MM.1S (cell line): Measurements from ENCODE around the gene SCAP.

Experiments used
- DNase-seq: peaks from one replicate; pipeline ENCODE4 v3.0.0-alpha.2; 2015
- H2AFZ ChIP-seq: fragments of 300-600 bp; sonication (generic); 2 replicates; pipeline ENCODE4 v1.6.0; 2016; ENCODE audit warnings: antibody characterized with exemption, low read length
- H3F3A ChIP-seq: fragments of 300-600 bp; sonication (generic); 2 replicates; pipeline ENCODE4 v1.6.1; 2016; ENCODE audit warnings: mild to moderate bottlenecking, antibody characterized with exemption, low read length, moderate library complexity, mixed read lengths; ENCODE audit not compliant: insufficient read depth
- H3K27ac ChIP-seq: fragments of 300-600 bp; sonication (generic); 2 replicates; pipeline ENCODE4 v1.5.1; 2016; ENCODE audit warnings: mild to moderate bottlenecking, low read length
- H3K27me3 ChIP-seq: fragments of 300-600 bp; sonication (generic); replicated peaks from 2 replicates; pipeline ENCODE4 v1.6.0; 2016; ENCODE audit warnings: low read length; ENCODE audit not compliant: insufficient read depth
- H3K36me3 ChIP-seq: fragments of 300-600 bp; sonication (generic); replicated peaks from 2 replicates; pipeline ENCODE4 v1.6.1; 2016; ENCODE audit warnings: mild to moderate bottlenecking, low read length, mixed read lengths; ENCODE audit not compliant: insufficient read depth
- H3K4me1 ChIP-seq: fragments of 300-600 bp; sonication (generic); 2 replicates; pipeline ENCODE4 v1.6.1; 2016; ENCODE audit warnings: low read length, mixed read lengths
- H3K4me2 ChIP-seq: fragments of 300-600 bp; sonication (generic); 2 replicates; pipeline ENCODE4 v1.6.0; 2016; ENCODE audit warnings: low read depth, low read length
- H3K4me3 ChIP-seq: fragments of 300-600 bp; sonication (generic); 2 replicates; pipeline ENCODE4 v1.5.1; 2016; ENCODE audit warnings: low read length, mixed read lengths
- H3K79me2 ChIP-seq: fragments of 300-600 bp; sonication (generic); 2 replicates; pipeline ENCODE4 v1.6.1; 2016; ENCODE audit warnings: mixed run types, low read length, mixed read lengths
- H3K9ac ChIP-seq: fragments of 300-600 bp; sonication (generic); 2 replicates; pipeline ENCODE4 v1.6.1; 2016; ENCODE audit warnings: low read length, mixed read lengths
- H3K9me2 ChIP-seq: fragments of 300-600 bp; sonication (generic); replicated peaks from 2 replicates; pipeline ENCODE4 v1.6.1; 2016; ENCODE audit warnings: mild to moderate bottlenecking, low read length, mixed read lengths; ENCODE audit not compliant: insufficient read depth
- H3K9me3 ChIP-seq: fragments of 300-600 bp; sonication (generic); replicated peaks from 2 replicates; pipeline ENCODE4 v1.6.1; 2016; ENCODE audit warnings: mild to moderate bottlenecking, low read length, mixed read lengths; ENCODE audit not compliant: insufficient read depth
- H4K20me1 ChIP-seq: fragments of 300-600 bp; sonication (generic); 2 replicates; pipeline ENCODE4 v1.6.1; 2016; ENCODE audit warnings: mild to moderate bottlenecking, low read length, moderate library complexity, mixed read lengths; ENCODE audit not compliant: insufficient read depth
- CTCF ChIP-seq: fragments of 300-600 bp; sonication (generic); IDR thresholded peaks from 2 replicates; pipeline ENCODE4 v1.5.1; 2016; ENCODE audit warnings: antibody characterized with exemption, low read length, mixed read lengths
- EZH2 ChIP-seq: fragments of 300-600 bp; sonication (generic); optimal IDR thresholded peaks from 2 replicates; pipeline ENCODE3; 2017; ENCODE audit warnings: low read depth, mild to moderate bottlenecking, antibody characterized with exemption, low read length, mixed read lengths
- EZH2phosphoT487 ChIP-seq: fragments of 300-600 bp; sonication (generic); IDR thresholded peaks from 2 replicates; pipeline ENCODE4 v1.6.1; 2018; ENCODE audit warnings: antibody characterized with exemption, low read length

The SCAP gene

GRCh38 chr3:47475570-47476329 is at the start of gene SCAP:
Gene SCAP (minus strand): TSS chr3:47475941. CDS start chr3:47442993, 32,948 bp downstream.
- peak; percentile 91 for DNase-seq
- TF ChIP-seq EZH2 (no peak), CTCF (peak; percentile 85)

GRCh38 chr3:47523310-47524073 is 47.8 kb upstream of the SCAP start:
- Histone ChIP-seq H3K9me2 (no peaks in the 10 kb centered on the region), H3K9ac (no peak overlapping the region), H3K4me1 (peaks cover 8% of the 10 kb centered on the region), H2AFZ (no peak overlapping the region), H4K20me1 (no peaks in the 10 kb centered on the region), H3K4me2 (no peak overlapping the region), H3K36me3 (no peaks in the 10 kb centered on the region), H3K4me3 (no peak overlapping the region), H3K27me3 (no peaks in the 10 kb centered on the region), H3K27ac (no peak overlapping the region), H3F3A (0 out of 2 replicates have a peak, but pooled peaks cover 3% of the 10 kb centered on the region), H3K9me3 (no peaks in the 10 kb centered on the region), H3K79me2 (no peaks in the 10 kb centered on the region)
- DNase-seq: no peak
- TF ChIP-seq EZH2 (no peak), EZH2phosphoT487 (no peak), CTCF (no peak)

More at GRCh38 chr3:47475570-47476329, at the start of gene SCAP:
- no peaks in the 10 kb centered on the region for H3K36me3 ChIP-seq
- H3K4me3 ChIP-seq: peak within 1 kb of the TSS; percentile 89
- peaks cover 3% of the 10 kb centered on the region for H4K20me1 ChIP-seq
- H3K9me3 ChIP-seq: no peaks in the 10 kb centered on the region
- H3F3A ChIP-seq: peaks cover 6% of the 10 kb centered on the region
- H3K4me2 ChIP-seq: peak within 1 kb of the TSS; percentile 90
- H3K79me2 ChIP-seq: peaks cover 45% of the 10 kb centered on the region
- no peaks in the 10 kb centered on the region for H3K27me3 ChIP-seq
- H3K4me1 ChIP-seq: peaks cover 3% of the 10 kb centered on the region; the same call in 1 of the 2 replicates
- peak within 1 kb of the TSS; percentile 98 for H2AFZ ChIP-seq
- H3K9ac ChIP-seq: peak within 1 kb of the TSS; percentile 77
- no peaks in the 10 kb centered on the region for H3K9me2 ChIP-seq
- H3K27ac ChIP-seq: peak within 1 kb of the TSS; percentile 35

GRCh38 chr3:47522082-47522987 is 46.6 kb upstream of the SCAP start:
- Histone ChIP-seq H3K27ac (no peak overlapping the region), H3K27me3 (no peaks in the 10 kb centered on the region), H3K9me2 (no peaks in the 10 kb centered on the region), H3K4me2 (0 out of 2 replicates have a peak overlapping the region, but pooled peaks have one; percentile 19), H4K20me1 (no peaks in the 10 kb centered on the region), H3K9ac (no peak overlapping the region; the same call in 1 of the 2 replicates), H2AFZ (peak overlapping the region; percentile 89), H3K4me3 (no peak overlapping the region), H3K9me3 (no peaks in the 10 kb centered on the region), H3F3A (no peaks in the 10 kb centered on the region), H3K4me1 (peaks cover 4% of the 10 kb centered on the region), H3K36me3 (no peaks in the 10 kb centered on the region), H3K79me2 (no peaks in the 10 kb centered on the region)
- peak; percentile 93 for DNase-seq
- TF ChIP-seq EZH2phosphoT487 (no peak), CTCF (peak; percentile 79)
